Measurements from ENCODE around the gene TGFBR3. TPM values are rescaled to one million over a fixed set of nuclear protein-coding genes. Genes with fewer than 3 reads are reported as not detected.
A peak's percentile ranks its signal among the peaks of the same experiment; 100 is the strongest.

Gene TGFBR3
- total RNA-seq (100 to 1,000 TPM in 3 of 4 donors, 10 to 100 TPM in 1; 92.2 to 170 (median 141) TPM), polyA plus RNA-seq (1 to 10 TPM; 1.2 to 9.3 (median 6.6) TPM)

DNA sequence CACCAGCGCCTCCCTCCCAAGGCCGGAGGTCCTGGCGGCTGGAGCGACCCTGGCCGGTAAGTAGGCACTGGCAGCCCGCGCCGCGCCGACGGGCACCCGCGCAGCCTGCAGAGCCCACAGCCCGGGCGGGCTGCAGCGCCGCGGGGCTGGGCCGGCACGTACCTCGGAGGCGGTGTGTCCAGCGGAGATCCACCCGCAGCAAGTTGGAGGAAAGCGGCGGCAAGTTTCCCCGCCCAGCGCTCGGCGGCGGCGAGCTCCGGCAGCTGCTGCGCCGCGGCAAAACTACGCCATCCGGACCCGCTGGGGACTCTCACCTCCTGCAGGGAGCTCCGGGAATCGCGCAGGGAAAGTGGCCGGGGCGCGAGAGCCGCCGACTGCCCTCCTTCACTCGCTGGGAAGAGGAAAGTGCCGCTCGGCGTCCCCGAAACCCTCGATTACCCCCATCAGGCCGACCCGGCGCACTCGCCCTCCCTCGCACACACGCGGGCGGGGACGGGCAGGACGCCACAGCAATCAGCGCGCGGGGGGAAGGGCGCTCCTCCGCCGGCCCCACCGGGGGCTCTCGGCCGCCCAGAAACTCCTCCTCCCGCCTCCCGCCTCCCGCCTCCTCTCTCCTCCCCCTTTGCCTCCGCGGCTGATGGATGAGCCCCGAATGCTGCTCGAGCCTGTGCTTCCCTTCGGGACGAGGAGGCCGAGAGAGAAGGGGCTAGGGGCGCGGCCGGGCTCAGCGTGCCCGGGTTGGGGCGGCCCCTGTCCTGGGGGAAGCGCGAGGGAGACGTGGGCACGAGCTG lies at the start of gene TGFBR3:
Gene TGFBR3 (minus strand): TSS at position 436 of the 791 bp plus-strand sequence. CDS start 24,620 bp downstream, outside the sequence.
- peak within 1 kb of the TSS; percentile 89 to 100 (median 96) for H3K4me3 ChIP-seq
- DNase-seq, result peak; percentile 98
- H3K27me3 ChIP-seq, result no peaks in the 10 kb centered on the region
- intact Hi-C loops (cut with DNase I), result loop anchor here (2.0 to 5.0 kb wide), 3 partner anchors 41 to 373 kb away; no protein-coding TSS in a partner anchor
- no peaks in the 10 kb centered on the region for H3K36me3 ChIP-seq
- 1% methylated on average over 92 of the region's 92 CpGs for WGBS, 2 donors
- peak within 1 kb of the TSS; percentile 95 to 99 (median 98) for H3K27ac ChIP-seq
- TF ChIP-seq EP300 (IDR thresholded peaks at IDR 0.05) (peak in 2 of 4 donors; percentile 49 to 70), POLR2AphosphoS5 (IDR thresholded peaks at IDR 0.05) (peak; percentile 95 to 99 (median 95)), POLR2A (IDR thresholded peaks at IDR 0.05) (peak; percentile 69 to 76)
- TF ChIP-seq, protein P1, sequence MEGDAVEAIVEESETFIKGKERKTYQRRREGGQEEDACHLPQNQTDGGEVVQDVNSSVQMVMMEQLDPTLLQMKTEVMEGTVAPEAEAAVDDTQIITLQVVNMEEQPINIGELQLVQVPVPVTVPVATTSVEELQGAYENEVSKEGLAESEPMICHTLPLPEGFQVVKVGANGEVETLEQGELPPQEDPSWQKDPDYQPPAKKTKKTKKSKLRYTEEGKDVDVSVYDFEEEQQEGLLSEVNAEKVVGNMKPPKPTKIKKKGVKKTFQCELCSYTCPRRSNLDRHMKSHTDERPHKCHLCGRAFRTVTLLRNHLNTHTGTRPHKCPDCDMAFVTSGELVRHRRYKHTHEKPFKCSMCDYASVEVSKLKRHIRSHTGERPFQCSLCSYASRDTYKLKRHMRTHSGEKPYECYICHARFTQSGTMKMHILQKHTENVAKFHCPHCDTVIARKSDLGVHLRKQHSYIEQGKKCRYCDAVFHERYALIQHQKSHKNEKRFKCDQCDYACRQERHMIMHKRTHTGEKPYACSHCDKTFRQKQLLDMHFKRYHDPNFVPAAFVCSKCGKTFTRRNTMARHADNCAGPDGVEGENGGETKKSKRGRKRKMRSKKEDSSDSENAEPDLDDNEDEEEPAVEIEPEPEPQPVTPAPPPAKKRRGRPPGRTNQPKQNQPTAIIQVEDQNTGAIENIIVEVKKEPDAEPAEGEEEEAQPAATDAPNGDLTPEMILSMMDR (IDR thresholded peaks at IDR 0.05), result peak in 3 of 4 experiments; percentile 38 to 59 (median 49)
- H3K9me3 ChIP-seq, result no peaks in the 10 kb centered on the region
- peaks cover 0 to 39% (median 24%) of the 10 kb centered on the region in 4 donors for H3K4me1 ChIP-seq

DNA sequence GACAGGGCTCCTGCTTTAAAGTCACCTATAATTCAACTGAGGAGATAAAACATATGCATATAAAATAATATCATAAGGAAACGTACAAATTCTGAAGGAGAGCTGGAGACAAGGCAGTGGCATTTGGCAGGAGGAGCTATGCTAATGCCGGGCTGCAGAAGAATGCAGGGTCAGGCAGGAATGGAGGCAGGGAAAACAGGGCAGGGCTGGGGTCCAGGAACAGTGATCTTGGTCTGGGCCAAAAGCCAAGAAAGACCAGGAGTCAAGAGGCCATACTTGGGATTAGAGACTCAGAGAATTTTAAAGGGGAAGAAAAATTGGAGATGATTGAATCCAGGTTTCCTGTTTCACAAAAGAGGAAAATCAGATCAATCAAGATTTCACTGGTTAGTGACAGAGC lies 43.3 kb upstream of the TGFBR3 start:
- TF ChIP-seq EP300 (IDR thresholded peaks at IDR 0.05), result no peak
- TF ChIP-seq POLR2A (IDR thresholded peaks at IDR 0.05), result no peak
- TF ChIP-seq POLR2AphosphoS5 (IDR thresholded peaks at IDR 0.05), result no peak
- TF ChIP-seq, protein P1 (IDR thresholded peaks at IDR 0.05), result no peak
- 12 to 45% methylated on average over 2 of the region's 2 CpGs for WGBS, 2 donors
- intact Hi-C loops (cut with DNase I), result loop anchor here (5.0 to 10.0 kb wide), 3 partner anchors 42 to 647 kb away; partner anchors contain the start of genes HFM1 and TGFBR3
- no peaks in the 10 kb centered on the region for H3K27me3 ChIP-seq
- no peaks in the 10 kb centered on the region for H3K4me1 ChIP-seq
- H3K36me3 ChIP-seq, result no peaks in the 10 kb centered on the region
- no peak overlapping the region for H3K27ac ChIP-seq
- no peaks in the 10 kb centered on the region for H3K9me3 ChIP-seq
- no peak overlapping the region for H3K4me3 ChIP-seq
- DNase-seq, result no peak

DNA sequence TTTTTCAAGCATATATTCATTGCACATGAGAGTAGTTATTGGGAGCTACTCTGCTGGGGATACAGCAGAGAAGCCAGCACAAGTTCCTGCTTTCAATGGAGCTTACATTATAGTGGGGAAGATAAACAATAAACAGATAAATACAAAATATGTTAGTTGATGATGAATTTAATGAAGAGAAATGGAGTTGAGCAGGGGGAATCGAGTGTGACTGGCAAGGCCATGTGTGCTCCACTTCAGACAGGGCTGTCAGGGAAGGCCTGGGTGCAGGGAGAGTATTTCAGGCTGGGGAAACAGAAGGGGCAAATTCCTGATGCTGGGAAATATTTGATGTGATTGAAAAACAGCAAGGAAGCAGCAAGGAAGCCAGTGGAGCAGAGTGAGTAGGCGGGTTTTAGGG lies 42.1 kb upstream of the TGFBR3 start:
- TF ChIP-seq, protein P1 (IDR thresholded peaks at IDR 0.05), result no peak
- TF ChIP-seq EP300 (IDR thresholded peaks at IDR 0.05), result no peak
- no peak for TF ChIP-seq POLR2AphosphoS5 (IDR thresholded peaks at IDR 0.05)
- intact Hi-C loops (cut with DNase I), result loop anchor here (1.0 to 10.0 kb wide), 4 partner anchors 41 to 646 kb away; partner anchors contain the start of genes HFM1 and TGFBR3
- Histone ChIP-seq H3K27me3 (no peaks in the 10 kb centered on the region), H3K4me3 (no peak overlapping the region), H3K27ac (no peak overlapping the region), H3K9me3 (no peaks in the 10 kb centered on the region), H3K4me1 (no peaks in the 10 kb centered on the region), H3K36me3 (no peaks in the 10 kb centered on the region)
- DNase-seq, result no peak
- 97 to 99% methylated on average over 2 of the region's 2 CpGs for WGBS, 2 donors

DNA sequence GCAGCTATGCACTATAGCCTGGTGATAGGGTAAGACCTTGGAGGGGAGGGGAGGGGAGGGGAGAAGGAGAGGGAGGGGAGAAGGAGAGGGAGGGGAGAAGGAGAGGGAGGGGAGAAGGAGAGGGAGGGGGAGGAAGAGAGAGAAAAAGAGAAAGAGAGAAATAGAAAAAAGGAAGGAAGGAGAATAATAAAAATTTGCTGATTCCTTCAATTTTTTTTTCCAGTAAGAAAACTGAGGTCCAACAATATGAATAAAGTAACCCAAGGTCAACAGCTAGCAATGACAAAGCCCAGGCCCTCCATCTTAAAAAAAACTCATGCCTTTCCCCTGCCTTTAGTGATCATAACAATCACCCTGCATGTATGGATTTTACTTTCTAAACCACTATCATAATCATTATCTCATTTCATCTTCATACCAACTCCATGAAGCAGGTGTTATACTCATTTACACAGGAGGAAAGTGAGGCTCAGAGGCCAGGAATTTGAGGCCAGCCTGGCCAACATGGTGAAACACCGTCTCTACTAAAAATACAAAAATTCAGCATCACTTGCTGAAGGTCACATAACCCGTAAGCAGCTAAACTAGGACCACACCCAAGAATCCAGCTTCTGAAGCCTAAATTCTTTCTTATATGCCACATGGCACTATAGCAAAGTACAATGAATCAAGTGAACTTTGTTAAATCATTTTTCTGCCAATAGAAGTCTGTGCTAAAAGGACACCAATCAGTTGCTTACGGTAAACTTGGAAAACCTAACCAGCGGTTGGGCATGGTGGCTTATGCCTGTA lies 39.9 kb upstream of the TGFBR3 start:
- 88 to 90% methylated on average over 4 of the region's 4 CpGs for WGBS, 2 donors
- no peak for DNase-seq
- no peak for TF ChIP-seq POLR2AphosphoS5 (IDR thresholded peaks at IDR 0.05)
- no peak for TF ChIP-seq POLR2A (IDR thresholded peaks at IDR 0.05)
- TF ChIP-seq, protein P1 (IDR thresholded peaks at IDR 0.05), result no peak
- TF ChIP-seq EP300 (IDR thresholded peaks at IDR 0.05), result no peak

More for the DNA sequence above, 39.9 kb upstream of the TGFBR3 start:
- no peak overlapping the region for H3K27ac ChIP-seq
- no peaks in the 10 kb centered on the region for H3K27me3 ChIP-seq
- no peaks in the 10 kb centered on the region for H3K36me3 ChIP-seq
- no peaks in the 10 kb centered on the region for H3K4me1 ChIP-seq
- intact Hi-C loops (cut with DNase I), result loop anchor here (5.0 to 10.0 kb wide), 3 partner anchors 39 to 644 kb away; partner anchors contain the start of genes HFM1 and TGFBR3
- H3K4me3 ChIP-seq, result no peak overlapping the region
- H3K9me3 ChIP-seq, result no peaks in the 10 kb centered on the region
